Liver (tissue), 9 donors: ENCODE measurements around the gene MEGF11. TPM values are rescaled to one million over a fixed set of nuclear protein-coding genes. Genes with fewer than 3 reads are reported as not detected.

Experiments
- DNase-seq: peaks from one replicate; pipeline ENCODE4 v3.0.0-alpha.2; 2017; ENCODE audit warnings: low spot score
- H3K27ac ChIP-seq, 2 donors: one replicate each; pipeline ENCODE4 v1.7.0; 2013; ENCODE audit warnings: inconsistent platforms in 2 of 2, low read length in 2 of 2, control low read depth in 1 of 2, low read depth in 1 of 2, mild to moderate bottlenecking in 1 of 2
- H3K27me3 ChIP-seq, 4 donors: one replicate each; pipeline versions ENCODE4 v1.6.1 to v1.7.0; 2013; ENCODE audit warnings: low read length in 3 of 4, inconsistent platforms in 1 of 4, mild to moderate bottlenecking in 1 of 4, moderate library complexity in 1 of 4; ENCODE audit not compliant: control insufficient read depth in 4 of 4, insufficient read depth in 4 of 4
- H3K36me3 ChIP-seq, 4 donors: one replicate each; pipeline versions ENCODE4 v1.6.1 to v1.7.0; 2013; ENCODE audit warnings: low read length in 3 of 4, mild to moderate bottlenecking in 3 of 4, low read depth in 1 of 4, moderate library complexity in 1 of 4; ENCODE audit not compliant: control insufficient read depth in 4 of 4, insufficient read depth in 3 of 4
- H3K4me1 ChIP-seq, 4 donors: one replicate each; pipeline versions ENCODE4 v1.6.1 to v1.7.0; 2013; ENCODE audit warnings: low read length in 3 of 4, mild to moderate bottlenecking in 3 of 4, moderate library complexity in 1 of 4; ENCODE audit not compliant: control insufficient read depth in 4 of 4, insufficient read depth in 4 of 4
- H3K4me3 ChIP-seq, 3 donors: one replicate each; pipeline versions ENCODE4 v1.6.1 to v1.7.0; 2013; ENCODE audit warnings: low read length in 3 of 3, control low read depth in 1 of 3, low read depth in 1 of 3, mild to moderate bottlenecking in 1 of 3
- H3K9ac ChIP-seq, 2 donors: one replicate each; pipeline ENCODE4 v1.7.0; 2013; ENCODE audit warnings: low read length in 2 of 2, mild to moderate bottlenecking in 2 of 2, moderate library complexity in 2 of 2, control low read depth in 1 of 2, low read depth in 1 of 2
- H3K9me3 ChIP-seq, 4 donors: one replicate each; pipeline versions ENCODE4 v1.6.1 to v1.7.0; 2013; ENCODE audit warnings: low read length in 3 of 4; ENCODE audit not compliant: control insufficient read depth in 4 of 4
- ATF3 ChIP-seq: IDR thresholded peaks from 2 replicates; pipeline ENCODE4 v1.6.1; 2016; ENCODE audit warnings: antibody characterized with exemption
- CTCF ChIP-seq: fragments of 150-350 bp; IDR thresholded peaks from 2 replicates; pipeline ENCODE4 v1.5.1; 2017; ENCODE audit warnings: improper control_type of control experiment, low read depth, low read length; ENCODE audit not compliant: missing input control
- EGR1 ChIP-seq, 2 donors: IDR thresholded peaks; 2 replicates each; pipeline ENCODE4 v1.6.1; 2016 to 2018; ENCODE audit warnings: antibody characterized with exemption in 2 of 2, low read depth in 2 of 2
- FOXA1 ChIP-seq: IDR thresholded peaks from 2 replicates; pipeline ENCODE4 v1.6.1; 2016; ENCODE audit warnings: antibody characterized with exemption
- FOXA2 ChIP-seq: IDR thresholded peaks from 2 replicates; pipeline ENCODE4 v1.6.1; 2016; ENCODE audit warnings: antibody characterized with exemption
- HNF4A ChIP-seq, 2 donors: conservative IDR thresholded peaks; 2 replicates each; pipeline ENCODE4 v1.6.1; 2016; ENCODE audit warnings: antibody characterized with exemption in 2 of 2, mild to moderate bottlenecking in 2 of 2
- HNF4G ChIP-seq: IDR thresholded peaks from 2 replicates; pipeline ENCODE4 v1.6.1; 2016; ENCODE audit warnings: antibody characterized with exemption
- JUND ChIP-seq, 2 donors: IDR thresholded peaks; 2 replicates each; pipeline ENCODE4 v1.6.1; 2016; ENCODE audit warnings: antibody characterized with exemption in 2 of 2
- RAD21 ChIP-seq, 2 donors: IDR thresholded peaks; 2 replicates each; pipeline ENCODE4 v1.6.1; 2016; ENCODE audit warnings: antibody characterized with exemption in 2 of 2, mild to moderate bottlenecking in 2 of 2
- REST ChIP-seq: IDR thresholded peaks from 2 replicates; pipeline ENCODE4 v1.6.1; 2016; ENCODE audit warnings: antibody characterized with exemption, mild to moderate bottlenecking
- RXRA ChIP-seq, 2 donors: IDR thresholded peaks; 2 replicates each; pipeline ENCODE4 v1.6.1; 2017 to 2018; ENCODE audit warnings: antibody characterized with exemption in 2 of 2, mild to moderate bottlenecking in 1 of 2
- SP1 ChIP-seq: IDR thresholded peaks from 2 replicates; pipeline ENCODE4 v1.6.1; 2018; ENCODE audit warnings: antibody characterized with exemption, mild to moderate bottlenecking
- YY1 ChIP-seq: IDR thresholded peaks from 2 replicates; pipeline ENCODE4 v1.6.1; 2016; ENCODE audit warnings: antibody characterized with exemption, mild to moderate bottlenecking
- ZBTB33 ChIP-seq: IDR thresholded peaks from 2 replicates; pipeline ENCODE4 v1.6.1; 2016; ENCODE audit warnings: antibody characterized with exemption
- WGBS: extraction: QIAGEN DNeasy Blood & Tissue Kit; methylation state at CpG from one replicate; pipeline ENCODE4 v1.1.7; 2013; 5-methylcytosine and 5-hydroxymethylcytosine counted together
- polyA plus RNA-seq, 2 donors: library from polyadenylated mRNA; stranded (reverse) in 1 of 2; unstranded in 1 of 2; fragments of 200-250 nt in 1 of 2; fragments of >200 nt in 1 of 2; fragmentation: Nextera tagmentation in 1 of 2; extraction: Ambion mirVana in 1 of 2; gene quantifications; one replicate each; pipeline versions ENCODE4 v1.2.1 to v1.2.3, GENCODE V29; 2013 to 2015
- total RNA-seq, 2 donors: library from RNA; depleted of rRNA; stranded (reverse); fragments of >200 nt; gene quantifications; one replicate each; pipeline ENCODE4 v1.2.3, GENCODE V29; 2014
- donor health status: healthy.
- donor health status: healthy.
- donor health status: healthy.
- donor health status: healthy.
- donor health status: healthy.

The MEGF11 gene
- total and polyA plus RNA-seq, 4 donors = under 0.01 to 0.51 (median 0.03) TPM; not detected in 1

GRCh38 chr15:66066005-66066404 is 187.5 kb downstream of the MEGF11 start:
- H3K27me3 ChIP-seq = no peaks in the 10 kb centered on the region
- no peak for TF ChIP-seq ZBTB33
- no peak for TF ChIP-seq HNF4G
- no peak for TF ChIP-seq EGR1 (IDR thresholded peaks at IDR 0.05; ENCODE audit: low read depth in 2 of 2)
- TF ChIP-seq FOXA1 = no peak
- TF ChIP-seq RXRA (IDR thresholded peaks at IDR 0.05) = no peak
- TF ChIP-seq SP1 = no peak
- TF ChIP-seq HNF4A (conservative IDR thresholded peaks at IDR 0.05) = no peak
- no peak for TF ChIP-seq YY1
- H3K4me3 ChIP-seq = no peak overlapping the region
- no peaks in the 10 kb centered on the region for H3K36me3 ChIP-seq
- H3K27ac ChIP-seq = no peak overlapping the region
- no peak overlapping the region for H3K9ac ChIP-seq
- H3K9me3 ChIP-seq = no peaks in the 10 kb centered on the region
- no peaks in the 10 kb centered on the region for H3K4me1 ChIP-seq
- DNase-seq = no peak
- WGBS = 53% methylated on average over 4 of the region's 4 CpGs

- no peaks in the 10 kb centered on the region for H3K4me1 ChIP-seq
- WGBS = 37% methylated on average over 6 of the region's 6 CpGs
- H3K4me3 ChIP-seq = no peak overlapping the region
- no peak for DNase-seq
- TF ChIP-seq FOXA2 (no peak), JUND (IDR thresholded peaks at IDR 0.05) (no peak), HNF4G (no peak), ATF3 (no peak), REST (no peak), RAD21 (IDR thresholded peaks at IDR 0.05) (no peak), CTCF (no peak), HNF4A (conservative IDR thresholded peaks at IDR 0.05) (no peak)
- H3K9me3 ChIP-seq = no peaks in the 10 kb centered on the region
- no peak overlapping the region for H3K27ac ChIP-seq
- H3K36me3 ChIP-seq = no peaks in the 10 kb centered on the region
- peaks cover 0 to 3% (median 0%) of the 10 kb centered on the region in 4 donors for H3K27me3 ChIP-seq
- no peak overlapping the region for H3K9ac ChIP-seq
Measured at GRCh38 chr15:66065325-66065724, 188.2 kb downstream of the MEGF11 start.
